ENCODE results near the gene MIEN1. TPM values are rescaled to one million over a fixed set of nuclear protein-coding genes. Genes with fewer than 3 reads are reported as not detected.

Gene MIEN1
- total and polyA plus RNA-seq, 2 of the 13 experiments (the other 11 are each of a cell fraction or from before 2014, with no cell fraction given): 40.6 to 56.6 TPM

GRCh38 chr17:39744075-39744835 lies 13.9 kb upstream of the MIEN1 start (continued):
- no peak for TF ChIP-seq ZNF142 (CRISPR knock-in tag; IDR thresholded peaks at IDR 0.05)
- TF ChIP-seq ZBTB38 (CRISPR knock-in tag; IDR thresholded peaks at IDR 0.05): 0 out of 2 replicates have a peak, but pooled peaks have one; percentile 11
- no peak for TF ChIP-seq CHD2 (IDR thresholded peaks at IDR 0.05; ENCODE audit: low read depth, low read length)
- TF ChIP-seq IRF9 (CRISPR knock-in tag; IDR thresholded peaks at IDR 0.05; ENCODE audit: borderline replicate concordance): no peak
- 0 out of 2 replicates have a peak, but pooled peaks have one; percentile 31 for TF ChIP-seq SMAD1 (CRISPR knock-in tag; IDR thresholded peaks at IDR 0.05; ENCODE audit: borderline replicate concordance, low read depth)
- TF ChIP-seq ZSCAN31 (CRISPR knock-in tag; IDR thresholded peaks at IDR 0.05; ENCODE audit: low read depth): no peak
- no peak for TF ChIP-seq EEA1 (CRISPR knock-in tag; IDR thresholded peaks at IDR 0.05; ENCODE audit: borderline replicate concordance)
- TF ChIP-seq RBFOX2 (IDR thresholded peaks at IDR 0.05; ENCODE audit: low read depth, low read length): peak; percentile 42; the same call in 1 of the 2 replicates
- TF ChIP-seq IKZF5 (CRISPR knock-in tag; IDR thresholded peaks at IDR 0.05): no peak
- TF ChIP-seq ZBTB43 (CRISPR knock-in tag; conservative IDR thresholded peaks at IDR 0.05): no peak
- no peak for TF ChIP-seq ETV6 (CRISPR knock-in tag; conservative IDR thresholded peaks at IDR 0.05)
- peak in 1 of 2 experiments; percentile 28; a peak in 1 of 4 replicates for TF ChIP-seq POLR2A (IDR thresholded peaks at IDR 0.05; ENCODE audit: insufficient read depth in 1 of 2, low read depth in 2 of 2, low read length in 2 of 2)
- TF ChIP-seq DNMT3B (CRISPR knock-in tag; conservative IDR thresholded peaks at IDR 0.05): no peak
- no peak for TF ChIP-seq TGIF2 (CRISPR knock-in tag; IDR thresholded peaks at IDR 0.05)
- no peak for TF ChIP-seq ZSCAN22 (CRISPR knock-in tag; IDR thresholded peaks at IDR 0.05)
- TF ChIP-seq AGO2 (optimal IDR thresholded peaks at IDR 0.05; ENCODE audit: low read depth, low read length): peak; percentile 34
- no peak for TF ChIP-seq ZNF891 (CRISPR knock-in tag; IDR thresholded peaks at IDR 0.05)
- TF ChIP-seq ZNF563 (CRISPR knock-in tag; IDR thresholded peaks at IDR 0.05): no peak
- no peak for TF ChIP-seq ZC3H4 (CRISPR knock-in tag; IDR thresholded peaks at IDR 0.05; ENCODE audit: borderline replicate concordance)
- no peak for TF ChIP-seq HIVEP1 (CRISPR knock-in tag; IDR thresholded peaks at IDR 0.05)

Measured in HepG2 (cell line).